ENCODE results near the gene OPCML.

The OPCML gene

GRCh38 chr11:132685174-132685611 lies 847.1 kb downstream of the OPCML start:
- H3K79me2 ChIP-seq (ENCODE audit: insufficient read depth, low read length), result no peaks in the 10 kb centered on the region
- no peaks in the 10 kb centered on the region for H4K20me1 ChIP-seq (ENCODE audit: insufficient read depth, low read length, poor library complexity, severe bottlenecking)
- H3K27me3 ChIP-seq (ENCODE audit: insufficient read depth, low read length, poor library complexity, severe bottlenecking), result no peaks in the 10 kb centered on the region
- no peaks in the 10 kb centered on the region for H3F3A ChIP-seq (ENCODE audit: low read depth)
- no peak overlapping the region for H2AFZ ChIP-seq (ENCODE audit: low read length)
- H3K9me3 ChIP-seq (ENCODE audit: insufficient read depth, low read depth, low read length), result no peaks in the 10 kb centered on the region
- no peak overlapping the region for H3K9ac ChIP-seq (ENCODE audit: low read depth, low read length, poor library complexity, severe bottlenecking)
- no peaks in the 10 kb centered on the region for H3K9me2 ChIP-seq (replicated peaks; ENCODE audit: low read depth, low read length)
- H3K4me1 ChIP-seq (ENCODE audit: insufficient read depth, low read length, poor library complexity, severe bottlenecking), result no peaks in the 10 kb centered on the region
- no peak overlapping the region for H3K4me3 ChIP-seq (ENCODE audit: low read length, poor library complexity, severe bottlenecking)
- H3K36me3 ChIP-seq (ENCODE audit: insufficient read depth, low read length), result no peaks in the 10 kb centered on the region
- TF ChIP-seq CTCF (conservative IDR thresholded peaks at IDR 0.05; ENCODE audit: low read length) (no peak), EZH2phosphoT487 (IDR thresholded peaks at IDR 0.05; ENCODE audit: borderline replicate concordance) (no peak)
- H3K4me2 ChIP-seq (ENCODE audit: low read depth, low read length, poor library complexity, severe bottlenecking), result no peak overlapping the region

GRCh38 chr11:132683602-132684001 lies 848.7 kb downstream of the OPCML start:
- no peak overlapping the region for H3K4me3 ChIP-seq (ENCODE audit: low read length, poor library complexity, severe bottlenecking)
- H2AFZ ChIP-seq (ENCODE audit: low read length), result no peak overlapping the region
- no peak overlapping the region for H3K4me2 ChIP-seq (ENCODE audit: low read depth, low read length, poor library complexity, severe bottlenecking)
- no peaks in the 10 kb centered on the region for H3K27me3 ChIP-seq (ENCODE audit: insufficient read depth, low read length, poor library complexity, severe bottlenecking)
- H3K9me2 ChIP-seq (replicated peaks; ENCODE audit: low read depth, low read length), result no peaks in the 10 kb centered on the region
- H3K9ac ChIP-seq (ENCODE audit: low read depth, low read length, poor library complexity, severe bottlenecking), result no peak overlapping the region
- no peaks in the 10 kb centered on the region for H3K36me3 ChIP-seq (ENCODE audit: insufficient read depth, low read length)
- TF ChIP-seq CTCF (conservative IDR thresholded peaks at IDR 0.05; ENCODE audit: low read length) (no peak), EZH2phosphoT487 (IDR thresholded peaks at IDR 0.05; ENCODE audit: borderline replicate concordance) (no peak)
- no peaks in the 10 kb centered on the region for H3F3A ChIP-seq (ENCODE audit: low read depth)
- no peaks in the 10 kb centered on the region for H3K9me3 ChIP-seq (ENCODE audit: insufficient read depth, low read depth, low read length)
- H3K4me1 ChIP-seq (ENCODE audit: insufficient read depth, low read length, poor library complexity, severe bottlenecking), result no peaks in the 10 kb centered on the region
- H3K79me2 ChIP-seq (ENCODE audit: insufficient read depth, low read length), result no peaks in the 10 kb centered on the region
- H4K20me1 ChIP-seq (ENCODE audit: insufficient read depth, low read length, poor library complexity, severe bottlenecking), result no peaks in the 10 kb centered on the region

GRCh38 chr11:132681971-132682370 lies 850.3 kb downstream of the OPCML start:
- H3F3A ChIP-seq (ENCODE audit: low read depth), result no peaks in the 10 kb centered on the region
- H3K9me3 ChIP-seq (ENCODE audit: insufficient read depth, low read depth, low read length), result no peaks in the 10 kb centered on the region
- no peaks in the 10 kb centered on the region for H3K9me2 ChIP-seq (replicated peaks; ENCODE audit: low read depth, low read length)
- H2AFZ ChIP-seq (ENCODE audit: low read length), result no peak overlapping the region
- no peak overlapping the region for H3K9ac ChIP-seq (ENCODE audit: low read depth, low read length, poor library complexity, severe bottlenecking)
- no peaks in the 10 kb centered on the region for H3K4me1 ChIP-seq (ENCODE audit: insufficient read depth, low read length, poor library complexity, severe bottlenecking)
- no peaks in the 10 kb centered on the region for H3K36me3 ChIP-seq (ENCODE audit: insufficient read depth, low read length)
- TF ChIP-seq EZH2phosphoT487 (IDR thresholded peaks at IDR 0.05; ENCODE audit: borderline replicate concordance), result no peak
- no peak for TF ChIP-seq CTCF (conservative IDR thresholded peaks at IDR 0.05; ENCODE audit: low read length)
- H3K4me3 ChIP-seq (ENCODE audit: low read length, poor library complexity, severe bottlenecking), result no peak overlapping the region
- H3K79me2 ChIP-seq (ENCODE audit: insufficient read depth, low read length), result no peaks in the 10 kb centered on the region
- H3K27me3 ChIP-seq (ENCODE audit: insufficient read depth, low read length, poor library complexity, severe bottlenecking), result no peaks in the 10 kb centered on the region
- no peaks in the 10 kb centered on the region for H4K20me1 ChIP-seq (ENCODE audit: insufficient read depth, low read length, poor library complexity, severe bottlenecking)
- no peak overlapping the region for H3K4me2 ChIP-seq (ENCODE audit: low read depth, low read length, poor library complexity, severe bottlenecking)
